Aorta (tissue), 5 donors: Measurements from ENCODE around the gene ADSS2. TPM values are rescaled to one million over a fixed set of nuclear protein-coding genes. Genes with fewer than 3 reads are reported as not detected.
A peak's percentile ranks its signal among the peaks of the same experiment; 100 is the strongest.

Source experiments
- ATAC-seq: fragments of 200-7000 bp; cut with Tn5 transposase; one replicate; pipeline ENCODE4 v1.9.1; 2022; ENCODE audit warnings: moderate library complexity; ENCODE audit not compliant: low FRiP score
- DNase-seq, 2 donors: peaks; one replicate each; pipeline ENCODE4 v3.0.0-alpha.2; 2020
- H3K27ac ChIP-seq, 2 donors: one replicate each; pipeline ENCODE4 v1.5.1; 2013; ENCODE audit warnings: low read length in 2 of 2, mild to moderate bottlenecking in 2 of 2, moderate library complexity in 2 of 2, control low read depth in 1 of 2, inconsistent platforms in 1 of 2, low read depth in 1 of 2
- H3K27me3 ChIP-seq, 2 donors: one replicate each; pipeline ENCODE4 v1.6.1; 2013; ENCODE audit warnings: control low read depth in 1 of 2, low read length in 1 of 2, mild to moderate bottlenecking in 1 of 2, moderate library complexity in 1 of 2; ENCODE audit not compliant: insufficient read depth in 2 of 2, control insufficient read depth in 1 of 2
- H3K36me3 ChIP-seq, 2 donors: one replicate each; pipeline ENCODE4 v1.6.1; 2013; ENCODE audit warnings: control low read depth in 1 of 2, low read length in 1 of 2, mild to moderate bottlenecking in 1 of 2; ENCODE audit not compliant: insufficient read depth in 2 of 2, control insufficient read depth in 1 of 2
- H3K4me1 ChIP-seq, 2 donors: one replicate each; pipeline ENCODE4 v1.6.1; 2013; ENCODE audit warnings: low read length in 2 of 2, control low read depth in 1 of 2, mild to moderate bottlenecking in 1 of 2, moderate library complexity in 1 of 2; ENCODE audit not compliant: insufficient read depth in 2 of 2, control insufficient read depth in 1 of 2
- H3K4me3 ChIP-seq, 2 donors: one replicate each; pipeline ENCODE4 v1.5.1; 2013; ENCODE audit warnings: low read length in 2 of 2, control low read depth in 1 of 2, mild to moderate bottlenecking in 1 of 2
- H3K9me3 ChIP-seq: one replicate; pipeline ENCODE4 v1.6.1; 2013; ENCODE audit warnings: mild to moderate bottlenecking, low read length; ENCODE audit not compliant: control insufficient read depth
- WGBS, 2 donors: extraction: QIAGEN DNeasy Blood & Tissue Kit; methylation state at CpG; one replicate each; pipeline ENCODE4 v1.1.7; 2013; 5-methylcytosine and 5-hydroxymethylcytosine counted together
- intact Hi-C, 2 donors: fragments of 100-400 bp; cut with DNase I; formaldehyde crosslinking; loops; one replicate each; pipeline versions ENCODE4 v1.14.2 to v1.15.0; 2022
- polyA plus RNA-seq, 2 donors: library from polyadenylated mRNA; stranded (reverse); fragments of 200-250 nt; gene quantifications; one replicate each; pipeline ENCODE4 v1.2.3, GENCODE V29; 2013
- total RNA-seq, 2 donors: library from RNA; stranded (reverse); fragmentation: NEBNext Ultra II Directional; extraction: Animal tissue kit (Norgen Biotek cat#: 25700); gene quantifications; one replicate each; pipeline ENCODE4 v1.2.1, GENCODE V29; 2021
- donor health status: healthy with polysubstance abuse.
- donor health status: Bipolar disorder and iron deficiency.
- donor health status: DM: no; HTN: no; CAD: no.
- donor health status: DM: no; HTN: no; CAD: no.
- donor health status: DM: yes; HTN: yes; CAD: no.

ADSS2 gene
- total and polyA plus RNA-seq, 4 donors, result 22.7 to 44.2 (median 33.5) TPM

- Histone ChIP-seq H3K36me3 (peaks cover 0 to under 1% of the 10 kb centered on the region in 2 donors), H3K27me3 (no peaks in the 10 kb centered on the region), H3K9me3 (no peaks in the 10 kb centered on the region), H3K27ac (no peak overlapping the region), H3K4me1 (no peaks in the 10 kb centered on the region), H3K4me3 (no peak overlapping the region)
- ATAC-seq (no peak), DNase-seq (no peak)
- intact Hi-C loops, result no loop called here
Measured at GRCh38 chr1:244397131-244397530, 54.6 kb downstream of the ADSS2 start.

DNA sequence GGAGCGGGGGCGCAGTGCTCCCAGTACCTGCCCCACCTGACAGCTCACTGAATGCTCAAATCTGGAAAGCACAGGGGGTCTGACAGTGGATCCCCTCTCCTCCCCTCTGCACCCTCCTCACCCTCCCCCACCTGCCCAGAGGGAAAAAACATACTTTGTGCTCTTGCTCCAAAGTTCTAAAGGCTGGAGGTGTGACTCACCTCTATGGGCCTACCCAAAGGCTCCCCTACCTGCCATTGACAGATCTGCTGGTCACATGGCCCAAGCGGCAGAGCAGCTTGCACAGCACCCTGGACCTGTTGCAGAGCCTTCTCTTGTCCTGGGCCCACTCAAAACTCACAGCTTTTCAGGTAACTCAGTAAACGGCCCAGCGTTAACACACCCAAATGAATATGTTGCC lies 55.7 kb downstream of the ADSS2 start:
- WGBS, 2 donors, result 75% methylated on average over 5 of the region's 5 CpGs

GRCh38 chr1:244394826-244395765 lies 56.6 kb downstream of the ADSS2 start:
- H3K9me3 ChIP-seq, result no peaks in the 10 kb centered on the region
- DNase-seq (no peak), ATAC-seq (peak; percentile 38)
- no peaks in the 10 kb centered on the region for H3K27me3 ChIP-seq
- H3K4me3 ChIP-seq, result no peak overlapping the region
- H3K36me3 ChIP-seq, result no peaks in the 10 kb centered on the region
- H3K27ac ChIP-seq, result no peak overlapping the region
- H3K4me1 ChIP-seq, result no peaks in the 10 kb centered on the region
- intact Hi-C loops, result no loop called here
- WGBS, 2 donors, result 79% methylated on average over 15 of the region's 15 CpGs

More for the DNA sequence above, 55.7 kb downstream of the ADSS2 start:
- Histone ChIP-seq H3K4me3 (no peak overlapping the region), H3K4me1 (no peaks in the 10 kb centered on the region), H3K27me3 (no peaks in the 10 kb centered on the region), H3K9me3 (no peaks in the 10 kb centered on the region), H3K27ac (no peak overlapping the region), H3K36me3 (no peaks in the 10 kb centered on the region)
- ATAC-seq (no peak), DNase-seq (no peak)
- intact Hi-C loops, result no loop called here

GRCh38 chr1:244394346-244394745 lies 57.4 kb downstream of the ADSS2 start:
- no peaks in the 10 kb centered on the region for H3K27me3 ChIP-seq
- ATAC-seq (no peak), DNase-seq (no peak)
- no peak overlapping the region for H3K27ac ChIP-seq
- H3K36me3 ChIP-seq, result no peaks in the 10 kb centered on the region
- H3K9me3 ChIP-seq, result no peaks in the 10 kb centered on the region
- no peaks in the 10 kb centered on the region for H3K4me1 ChIP-seq
- intact Hi-C loops, result no loop called here
- H3K4me3 ChIP-seq, result no peak overlapping the region
- 66 to 72% methylated on average over 4 of the region's 4 CpGs for WGBS, 2 donors

DNA sequence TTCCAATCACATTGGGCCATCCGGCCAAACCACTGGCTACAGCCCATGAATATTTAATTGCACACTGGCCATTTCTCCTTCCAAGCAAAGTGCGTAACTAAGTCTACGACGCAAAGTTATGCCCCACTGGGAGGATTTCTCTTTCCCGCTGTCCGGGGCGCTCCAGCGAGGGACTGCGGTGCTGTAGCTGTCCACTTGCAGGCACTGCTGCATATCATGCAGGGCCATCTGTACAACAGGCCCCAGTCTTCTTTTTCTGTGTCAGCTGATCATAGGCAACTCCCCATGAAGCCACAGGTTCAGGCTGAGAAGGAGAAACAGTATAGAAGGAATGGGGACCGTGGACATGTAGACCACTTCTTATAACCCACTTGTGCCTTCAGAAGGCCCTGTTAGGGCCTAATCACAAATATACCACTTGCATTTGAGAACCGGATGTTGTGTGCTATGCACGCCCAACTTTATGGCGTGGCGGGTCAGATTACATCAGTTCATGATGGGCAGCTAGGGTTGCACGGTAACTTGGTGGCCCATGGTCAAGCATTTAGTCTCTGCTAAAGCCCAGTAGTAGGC lies 58.0 kb downstream of the ADSS2 start:
- Histone ChIP-seq H3K4me1 (no peaks in the 10 kb centered on the region), H3K9me3 (no peaks in the 10 kb centered on the region), H3K27me3 (no peaks in the 10 kb centered on the region), H3K27ac (no peak overlapping the region), H3K4me3 (no peak overlapping the region), H3K36me3 (no peaks in the 10 kb centered on the region)
- no peak for DNase-seq
- no peak for ATAC-seq
- 95 to 96% methylated on average over 15 of the region's 15 CpGs for WGBS, 2 donors
- intact Hi-C loops, result no loop called here

DNA sequence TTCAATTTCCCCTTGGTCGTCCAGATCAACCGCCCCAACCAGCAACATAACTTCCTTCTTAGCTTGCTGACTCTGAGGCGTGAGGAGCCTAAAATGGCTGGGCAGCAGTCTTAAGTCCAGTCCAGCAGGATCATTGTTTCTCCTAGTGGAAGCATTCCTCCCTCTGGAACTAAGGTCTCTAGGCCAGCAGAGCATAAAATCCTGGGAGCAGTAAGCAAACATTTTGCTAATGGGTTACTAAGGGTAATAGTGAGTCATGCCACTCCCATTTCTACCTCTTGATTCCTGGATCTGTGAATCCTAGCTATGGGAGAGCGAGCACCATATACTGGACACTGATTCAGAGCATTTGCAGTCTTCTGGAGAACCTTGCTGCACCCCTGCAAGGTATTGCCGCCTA lies 59.9 kb downstream of the ADSS2 start:
- Histone ChIP-seq H3K27me3 (no peaks in the 10 kb centered on the region), H3K36me3 (no peaks in the 10 kb centered on the region), H3K4me3 (no peak overlapping the region), H3K4me1 (no peaks in the 10 kb centered on the region), H3K27ac (no peak overlapping the region), H3K9me3 (no peaks in the 10 kb centered on the region)
- intact Hi-C loops, result no loop called here
- 97 to 98% methylated on average over 5 of the region's 5 CpGs for WGBS, 2 donors
- no peak for ATAC-seq
- no peak for DNase-seq

- no peak for ATAC-seq
- Histone ChIP-seq H3K27ac (no peak overlapping the region), H3K4me1 (no peaks in the 10 kb centered on the region), H3K36me3 (no peaks in the 10 kb centered on the region), H3K4me3 (no peak overlapping the region), H3K9me3 (no peaks in the 10 kb centered on the region), H3K27me3 (no peaks in the 10 kb centered on the region)
- 44 to 46% methylated on average over 7 of the region's 7 CpGs for WGBS, 2 donors
- intact Hi-C loops, result no loop called here
- no peak for DNase-seq
Measured at GRCh38 chr1:244388961-244389360, 62.7 kb downstream of the ADSS2 start.

DNA sequence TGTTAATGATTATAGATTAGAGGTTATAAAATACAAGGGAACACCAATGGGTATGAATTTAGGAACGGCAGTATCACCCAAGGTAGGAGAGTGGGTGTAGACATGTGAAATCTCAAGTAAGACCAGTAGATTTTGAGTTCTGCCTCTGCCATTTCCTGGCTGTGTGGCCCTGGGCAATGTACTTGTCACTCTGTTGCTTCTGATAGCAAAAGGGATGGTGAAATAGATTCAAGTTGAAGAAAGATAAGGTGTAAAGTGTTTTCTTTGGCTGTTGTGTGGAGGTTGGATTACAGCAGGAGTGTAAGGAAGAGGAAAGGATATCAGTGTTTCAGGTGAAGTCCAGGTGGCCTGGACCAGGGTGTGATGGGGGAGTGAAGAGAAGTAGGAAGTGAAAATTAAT lies 64.3 kb downstream of the ADSS2 start:
- DNase-seq, result no peak
- Histone ChIP-seq H3K36me3 (no peaks in the 10 kb centered on the region), H3K27me3 (no peaks in the 10 kb centered on the region), H3K9me3 (no peaks in the 10 kb centered on the region), H3K4me3 (no peak overlapping the region), H3K4me1 (no peaks in the 10 kb centered on the region), H3K27ac (no peak overlapping the region)
- intact Hi-C loops, result no loop called here
- WGBS, 2 donors, result 82 to 100% methylated on average over 1 of the region's 1 CpG
- no peak for ATAC-seq

- H3K27ac ChIP-seq, result no peak overlapping the region
- no peaks in the 10 kb centered on the region for H3K36me3 ChIP-seq
- no peak overlapping the region for H3K4me3 ChIP-seq
- H3K27me3 ChIP-seq, result no peaks in the 10 kb centered on the region
- DNase-seq, result no peak
- H3K9me3 ChIP-seq, result no peaks in the 10 kb centered on the region
- no peaks in the 10 kb centered on the region for H3K4me1 ChIP-seq
- 66 to 70% methylated on average over 1 of the region's 1 CpG for WGBS, 2 donors
- intact Hi-C loops, result no loop called here
- no peak for ATAC-seq
Measured at GRCh38 chr1:244386595-244386994, 65.1 kb downstream of the ADSS2 start.
